ENCODE data around the gene TSPAN11.
"Not testable (repeated sequence)": the region's sequence is repeated elsewhere in the genome, so short reads cannot be mapped to it uniquely, and the experiment has no call there.

The TSPAN11 gene

GRCh38 chr12:31021809-31022494 is 95.4 kb downstream of the TSPAN11 start:
- no peak for DNase-seq

- no peak for DNase-seq
Measured at GRCh38 chr12:31023271-31023724, 96.8 kb downstream of the TSPAN11 start.

- DNase-seq = no peak
Measured at GRCh38 chr12:31026202-31026601, 99.7 kb downstream of the TSPAN11 start.

- DNase-seq = not testable (repeated sequence)
Measured at GRCh38 chr12:31027006-31027405, 100.5 kb downstream of the TSPAN11 start.

- no peak for DNase-seq
Measured at GRCh38 chr12:31029468-31029867, 102.9 kb downstream of the TSPAN11 start.

GRCh38 chr12:31029916-31030562 is 103.5 kb downstream of the TSPAN11 start:
- no peak for DNase-seq

- no peak for DNase-seq
Measured at GRCh38 chr12:31031951-31032335, 105.4 kb downstream of the TSPAN11 start.

- DNase-seq = no peak
Measured at GRCh38 chr12:31033146-31033545, 106.6 kb downstream of the TSPAN11 start.

- no peak for DNase-seq
Measured at GRCh38 chr12:31033681-31034080, 107.1 kb downstream of the TSPAN11 start.

GRCh38 chr12:31034372-31034771 is 107.8 kb downstream of the TSPAN11 start:
- DNase-seq = no peak

- DNase-seq = no peak
Measured at GRCh38 chr12:31035226-31035625, 108.7 kb downstream of the TSPAN11 start.

GRCh38 chr12:31035967-31036665 is 109.6 kb downstream of the TSPAN11 start:
- no peak for DNase-seq

GRCh38 chr12:31037028-31037427 is 110.5 kb downstream of the TSPAN11 start:
- DNase-seq = no peak

GRCh38 chr12:31037931-31038330 is 111.4 kb downstream of the TSPAN11 start:
- no peak for DNase-seq

- no peak for DNase-seq
Measured at GRCh38 chr12:31041033-31041564, 114.6 kb downstream of the TSPAN11 start.
